NAMALWA (cell line): ENCODE measurements around the gene WDR44.
A peak's percentile ranks its signal among the peaks of the same experiment; 100 is the strongest.
"Not testable (repeated sequence)": the region's sequence is repeated elsewhere in the genome, so short reads cannot be mapped to it uniquely, and the experiment has no call there.

Experiments
- DNase-seq: peaks from one replicate; pipeline ENCODE4 v3.0.0-alpha.2; 2015; ENCODE audit warnings: low spot score

Gene WDR44, protein sequence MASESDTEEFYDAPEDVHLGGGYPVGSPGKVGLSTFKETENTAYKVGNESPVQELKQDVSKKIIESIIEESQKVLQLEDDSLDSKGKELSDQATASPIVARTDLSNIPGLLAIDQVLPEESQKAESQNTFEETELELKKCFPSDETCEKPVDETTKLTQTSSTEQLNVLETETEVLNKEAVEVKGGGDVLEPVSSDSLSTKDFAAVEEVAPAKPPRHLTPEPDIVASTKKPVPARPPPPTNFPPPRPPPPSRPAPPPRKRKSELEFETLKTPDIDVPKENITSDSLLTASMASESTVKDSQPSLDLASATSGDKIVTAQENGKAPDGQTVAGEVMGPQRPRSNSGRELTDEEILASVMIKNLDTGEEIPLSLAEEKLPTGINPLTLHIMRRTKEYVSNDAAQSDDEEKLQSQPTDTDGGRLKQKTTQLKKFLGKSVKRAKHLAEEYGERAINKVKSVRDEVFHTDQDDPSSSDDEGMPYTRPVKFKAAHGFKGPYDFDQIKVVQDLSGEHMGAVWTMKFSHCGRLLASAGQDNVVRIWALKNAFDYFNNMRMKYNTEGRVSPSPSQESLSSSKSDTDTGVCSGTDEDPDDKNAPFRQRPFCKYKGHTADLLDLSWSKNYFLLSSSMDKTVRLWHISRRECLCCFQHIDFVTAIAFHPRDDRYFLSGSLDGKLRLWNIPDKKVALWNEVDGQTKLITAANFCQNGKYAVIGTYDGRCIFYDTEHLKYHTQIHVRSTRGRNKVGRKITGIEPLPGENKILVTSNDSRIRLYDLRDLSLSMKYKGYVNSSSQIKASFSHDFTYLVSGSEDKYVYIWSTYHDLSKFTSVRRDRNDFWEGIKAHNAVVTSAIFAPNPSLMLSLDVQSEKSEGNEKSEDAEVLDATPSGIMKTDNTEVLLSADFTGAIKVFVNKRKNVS

DNA sequence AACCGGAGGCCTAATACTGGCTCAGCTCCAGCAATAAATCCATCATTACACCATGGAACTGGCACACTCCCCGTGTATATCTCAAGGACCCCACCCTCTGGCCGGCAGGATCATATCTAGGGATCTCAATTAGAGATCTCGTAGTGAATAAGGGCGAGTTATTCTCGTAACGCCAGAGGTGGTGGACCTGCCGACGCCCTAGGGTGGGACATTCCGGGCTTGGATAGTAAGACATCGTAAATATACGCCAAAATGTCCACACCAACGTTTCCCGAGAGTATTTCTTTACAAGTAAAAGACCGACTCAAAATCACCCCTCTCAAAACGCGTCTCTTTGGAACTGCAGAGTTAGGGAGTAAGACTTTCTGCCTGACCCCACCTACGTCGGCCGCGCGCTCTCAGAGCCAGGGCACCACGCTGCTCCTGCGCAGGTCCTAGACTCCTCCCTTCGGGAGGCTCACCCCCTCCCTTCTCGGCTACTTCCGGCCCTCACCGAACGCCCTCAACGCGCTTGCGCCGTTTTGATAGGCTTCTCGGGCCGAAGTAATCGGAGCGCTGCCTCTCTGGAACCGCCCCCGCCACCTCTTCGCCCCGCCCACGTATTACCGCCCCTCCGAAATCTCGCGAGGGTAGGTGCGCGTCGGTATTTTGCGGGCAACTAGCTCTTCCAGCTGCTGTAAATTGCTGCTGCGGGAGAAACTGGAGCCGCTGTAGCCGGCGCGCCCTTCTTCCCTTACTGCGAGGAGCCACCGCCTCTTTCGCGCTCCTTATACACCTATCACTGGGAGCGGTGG is at the start of gene WDR44:
Gene WDR44, plus strand, starts transcription at position 643 of the 794 bp plus-strand sequence. CDS start 398 bp downstream, outside the sequence.
- peak; percentile 95 for DNase-seq

DNA sequence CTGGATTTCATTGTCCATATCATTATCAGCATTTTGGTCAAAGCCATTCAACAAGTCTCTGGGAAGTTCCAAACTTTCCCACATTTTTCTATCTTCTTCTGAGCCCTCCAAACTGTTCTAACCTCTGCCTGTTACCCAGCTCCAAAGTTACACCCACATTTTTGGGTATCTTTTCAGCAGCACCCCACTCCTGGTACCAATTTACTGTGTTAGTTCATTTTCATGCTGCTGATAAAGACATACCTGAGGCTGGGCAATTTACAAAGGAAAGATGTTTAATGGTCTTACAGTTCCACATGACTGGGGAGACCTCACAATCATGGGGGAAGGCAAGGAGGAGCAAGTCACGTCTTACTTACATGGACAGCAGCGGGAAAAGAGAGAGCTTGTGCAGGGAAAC is 40.1 kb upstream of the WDR44 start:
- DNase-seq, result not testable (repeated sequence)

DNA sequence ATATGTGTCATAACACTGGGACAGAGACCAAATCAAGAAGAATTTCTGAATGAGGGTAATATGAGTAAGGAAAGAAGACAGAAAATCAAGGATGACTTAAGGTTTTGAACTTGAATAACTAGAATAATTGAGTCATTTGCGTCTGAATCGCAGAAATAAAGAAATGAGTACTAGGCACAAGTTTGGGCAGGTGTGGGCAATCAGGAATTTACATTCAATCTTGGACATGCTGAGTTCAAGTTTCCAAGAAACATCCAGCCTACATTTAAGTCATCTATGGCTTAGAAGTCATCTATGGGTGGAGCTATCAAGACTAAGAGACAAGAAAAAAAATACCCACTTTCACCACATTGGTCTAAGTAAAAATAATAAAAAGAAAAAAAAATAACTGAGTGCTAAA is 30.4 kb upstream of the WDR44 start:
- no peak for DNase-seq

DNA sequence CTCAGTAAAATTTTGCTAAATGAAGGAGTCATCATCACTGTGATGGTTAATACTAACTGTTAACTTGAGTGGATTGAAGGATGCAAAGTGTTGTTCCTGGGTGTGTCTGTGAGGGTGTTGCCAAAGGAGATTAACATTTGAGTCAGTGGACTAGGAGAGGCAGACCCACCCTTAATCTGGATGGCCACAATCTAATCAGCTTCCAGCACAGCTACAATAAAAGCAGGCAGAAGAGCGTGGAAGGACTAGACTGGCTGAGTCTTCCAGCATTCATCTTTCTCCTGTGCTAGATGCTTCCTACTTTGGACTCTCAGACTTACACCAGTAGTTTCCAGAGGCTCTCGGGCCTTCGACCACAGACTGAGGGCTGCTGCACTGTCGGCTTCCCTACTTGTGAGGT is 21.3 kb upstream of the WDR44 start:
- DNase-seq, result no peak

DNA sequence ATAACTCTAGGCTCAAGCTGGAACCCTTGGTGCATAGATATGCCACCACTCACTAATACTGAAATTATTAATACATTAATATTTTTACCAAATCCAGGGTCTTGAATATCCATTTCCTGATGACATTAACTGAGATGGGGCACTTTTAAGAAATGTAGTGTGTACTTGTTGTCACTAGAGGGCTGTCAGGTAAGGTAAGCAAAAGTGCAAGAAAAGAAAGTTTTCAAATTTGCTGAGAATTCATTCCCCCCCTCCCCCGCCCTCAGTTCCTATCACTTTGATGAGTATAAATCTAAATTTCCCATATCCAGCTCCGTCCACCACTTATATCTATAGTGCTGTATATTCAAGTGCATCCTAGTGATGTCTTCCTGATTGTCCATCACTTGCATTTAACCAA is 20.5 kb upstream of the WDR44 start:
- DNase-seq, result peak; percentile 30

DNA sequence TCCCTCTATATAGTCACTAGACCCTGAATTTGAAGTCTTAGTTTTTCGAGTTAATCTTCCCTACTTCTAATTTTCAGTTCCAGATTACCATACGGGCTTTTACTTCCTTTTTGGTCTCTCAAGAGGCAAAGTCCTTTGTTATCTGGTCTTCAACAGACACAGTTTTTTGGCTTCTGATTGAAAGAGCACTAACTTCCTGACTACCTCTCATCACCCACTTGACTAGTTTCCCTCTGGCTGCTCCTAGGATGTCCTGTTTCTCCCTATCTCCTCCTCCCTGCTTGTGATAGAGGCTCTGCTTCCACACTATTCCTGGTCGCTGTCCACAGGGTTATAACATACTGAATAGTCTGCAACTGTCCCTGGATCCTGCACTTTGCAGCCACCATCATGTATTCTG is 16.7 kb upstream of the WDR44 start:
- no peak for DNase-seq

DNA sequence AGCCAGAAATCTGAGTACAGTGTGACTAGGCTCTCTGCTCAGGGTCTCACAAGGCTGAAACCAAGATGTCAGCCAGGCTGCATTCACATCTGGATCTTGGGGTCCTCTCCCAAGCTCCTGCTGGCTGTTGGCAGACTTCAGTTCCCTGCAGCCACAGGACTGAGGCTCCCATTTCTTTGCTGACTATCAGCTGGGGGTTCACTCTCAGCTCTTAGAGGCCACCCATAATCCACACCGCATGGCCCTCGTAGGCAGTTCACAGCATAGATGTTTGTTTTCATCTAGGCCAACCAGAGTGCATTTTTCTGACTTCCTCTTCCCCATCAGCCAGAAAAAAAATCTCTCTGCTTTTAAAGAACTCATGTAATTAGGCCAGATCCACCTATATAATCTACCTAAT is 8.2 kb upstream of the WDR44 start:
- no peak for DNase-seq

DNA sequence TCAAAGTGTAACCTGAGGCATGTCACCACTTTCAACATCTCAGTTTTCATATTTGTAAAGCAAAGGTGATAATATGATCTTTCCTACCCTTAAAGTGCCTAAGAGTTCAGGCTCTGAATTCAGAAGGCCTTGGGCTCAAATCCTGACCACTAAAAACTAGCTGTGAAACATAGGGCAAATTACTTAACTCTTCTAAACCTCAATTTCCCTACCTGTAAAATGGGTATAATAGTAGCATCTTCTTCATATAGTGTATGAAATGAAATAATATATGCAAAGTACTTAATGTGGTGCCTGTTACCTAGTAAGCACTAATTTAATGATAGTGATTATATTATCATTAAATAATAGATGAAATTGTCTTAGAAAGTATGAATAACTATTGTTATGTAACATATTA is 7.0 kb upstream of the WDR44 start:
- no peak for DNase-seq

DNA sequence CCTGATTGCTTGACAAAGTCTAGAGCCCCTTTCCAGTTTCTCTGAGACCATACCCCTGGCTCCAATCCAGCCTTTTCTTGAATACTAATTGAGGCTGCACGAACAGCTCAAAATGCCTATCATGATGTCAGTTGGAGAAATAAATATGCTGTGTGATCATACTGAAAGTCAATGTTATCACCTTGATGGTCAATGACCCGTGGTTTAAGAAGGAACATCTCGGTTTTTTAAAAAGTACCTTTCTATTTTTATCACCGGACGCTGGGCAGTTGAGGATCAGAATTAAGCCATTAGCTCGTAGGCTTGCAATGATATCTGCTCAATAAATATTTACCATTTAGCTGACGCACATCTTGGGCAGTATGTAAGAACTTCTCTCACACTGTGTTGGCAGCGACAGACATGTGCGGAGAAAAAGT is 852 bp upstream of the WDR44 start:
- DNase-seq, result no peak

DNA sequence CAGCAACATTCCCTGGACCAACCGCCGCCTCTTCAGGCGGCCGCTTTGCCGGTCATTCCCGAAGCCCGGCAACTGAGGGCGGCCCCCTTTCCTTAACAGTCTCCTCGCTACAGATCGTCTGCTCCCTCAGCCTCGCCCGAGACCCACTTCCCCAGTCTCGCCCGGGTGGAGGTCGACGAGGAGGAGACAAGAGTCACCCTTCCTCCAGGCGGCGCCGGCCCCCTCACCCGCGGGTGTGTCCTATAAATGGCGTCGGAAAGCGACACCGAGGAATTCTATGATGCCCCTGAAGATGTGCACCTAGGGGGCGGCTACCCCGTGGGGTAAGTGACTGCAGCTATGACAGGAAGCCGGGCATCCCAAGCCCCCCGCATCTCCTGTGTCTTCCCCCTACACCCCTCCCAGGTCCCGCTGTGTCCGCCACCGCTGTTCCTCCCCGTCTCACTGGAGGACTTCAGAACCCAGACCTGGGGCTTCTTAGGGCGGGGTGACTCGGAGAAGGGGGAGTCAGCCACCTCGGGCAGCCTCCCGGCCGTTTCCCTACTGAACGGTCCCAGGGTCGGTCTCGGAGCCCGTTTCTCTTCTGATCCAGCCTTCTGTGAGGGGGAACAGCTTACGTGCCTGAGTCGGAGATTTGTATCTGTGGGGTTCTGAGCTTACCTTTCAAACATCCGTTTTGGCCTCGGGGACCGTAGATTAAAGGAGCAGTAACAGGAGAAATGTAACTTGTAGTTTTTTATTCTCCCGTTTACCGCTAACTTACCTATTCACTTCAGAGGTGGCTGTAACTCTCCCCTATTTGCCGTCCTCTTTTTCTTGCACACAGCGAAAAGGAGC is 570 bp downstream of the WDR44 start:
- DNase-seq, result peak; percentile 75

DNA sequence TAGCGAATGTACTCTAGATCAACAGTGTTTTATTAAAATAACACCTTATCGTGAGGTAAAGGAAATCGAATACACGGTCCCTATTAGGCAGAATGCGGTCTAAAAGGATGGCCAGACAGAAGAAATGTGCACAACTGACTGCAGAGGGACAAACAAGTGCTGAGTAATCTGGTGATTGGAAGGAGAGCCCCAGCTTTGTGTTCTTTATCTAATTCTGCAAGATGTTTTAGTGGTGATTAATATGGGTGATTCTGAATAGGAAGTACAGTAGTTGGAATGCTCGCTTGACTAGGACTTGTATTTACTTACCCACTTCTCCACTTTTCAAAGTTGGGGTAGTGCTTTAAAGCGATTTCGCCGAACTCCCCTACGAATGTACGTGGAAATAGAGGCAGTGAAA is 1.2 kb downstream of the WDR44 start:
- DNase-seq, result peak; percentile 34

DNA sequence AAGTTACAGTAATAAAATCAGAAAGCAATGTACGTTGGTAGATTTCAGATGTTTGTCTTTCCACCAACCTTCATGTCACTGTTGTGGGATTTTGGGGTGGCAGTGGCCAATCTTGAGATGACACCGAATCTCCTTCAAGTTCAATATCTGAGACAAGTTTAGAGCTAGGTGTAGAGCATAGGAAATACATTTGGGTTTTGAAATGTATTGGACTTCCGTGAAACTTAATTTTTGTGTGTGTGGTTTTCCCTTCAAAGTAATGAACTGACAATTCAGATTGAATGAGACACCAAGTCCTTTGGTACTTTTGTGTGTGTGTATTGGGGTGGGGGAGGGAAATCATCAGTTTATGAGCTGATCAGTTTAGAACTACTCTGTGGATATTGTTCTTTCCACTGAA is 1.8 kb downstream of the WDR44 start:
- peak; percentile 8 for DNase-seq

DNA sequence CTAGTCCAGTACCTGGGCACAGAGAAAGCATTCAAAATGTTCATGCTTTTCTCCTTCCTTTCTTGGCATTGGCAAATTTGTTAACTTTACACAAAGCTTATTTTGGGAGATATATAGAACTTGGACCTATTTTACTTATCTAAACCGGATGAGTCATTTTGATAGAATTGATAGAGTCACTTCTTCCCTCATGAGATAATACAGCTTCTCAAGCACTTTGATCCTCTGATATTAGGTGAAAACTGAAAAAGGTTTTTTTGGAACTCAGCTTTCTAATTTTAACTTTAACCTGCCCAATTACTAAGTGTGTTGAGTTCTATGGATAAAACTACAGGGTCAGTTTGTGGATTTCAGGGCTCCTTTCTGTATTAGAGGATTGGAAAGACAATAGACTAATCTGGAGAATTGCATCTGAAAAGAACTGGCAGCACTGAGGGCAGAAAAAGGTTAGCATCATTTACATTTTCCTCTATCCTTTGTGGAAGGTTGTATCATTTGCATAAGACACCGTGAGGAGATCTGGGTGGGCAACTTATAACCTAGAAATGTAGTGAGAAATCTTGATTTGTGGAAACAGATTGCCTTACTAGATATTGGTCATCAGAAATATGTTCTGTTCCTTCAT is 2.4 kb downstream of the WDR44 start:
- DNase-seq, result no peak

DNA sequence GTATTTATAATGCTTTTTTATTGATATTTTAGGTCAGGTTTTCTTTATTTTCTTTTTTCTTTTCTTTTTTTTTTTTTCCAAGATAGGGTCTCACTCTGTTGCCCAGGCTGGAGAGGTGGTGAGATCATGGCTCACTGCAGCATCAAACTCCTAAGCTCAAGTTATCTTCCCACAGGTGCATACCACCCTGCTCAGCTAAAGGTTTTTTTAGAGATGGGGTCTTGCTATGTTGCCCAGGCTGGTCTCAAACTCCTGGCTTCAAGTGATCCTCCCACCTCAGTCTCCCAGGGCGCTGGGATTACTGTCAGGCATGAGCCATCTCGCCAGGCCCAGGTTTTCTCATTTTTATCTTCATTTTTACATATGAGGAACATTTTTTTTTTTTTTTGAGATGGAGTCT is 3.3 kb downstream of the WDR44 start:
- no peak for DNase-seq

DNA sequence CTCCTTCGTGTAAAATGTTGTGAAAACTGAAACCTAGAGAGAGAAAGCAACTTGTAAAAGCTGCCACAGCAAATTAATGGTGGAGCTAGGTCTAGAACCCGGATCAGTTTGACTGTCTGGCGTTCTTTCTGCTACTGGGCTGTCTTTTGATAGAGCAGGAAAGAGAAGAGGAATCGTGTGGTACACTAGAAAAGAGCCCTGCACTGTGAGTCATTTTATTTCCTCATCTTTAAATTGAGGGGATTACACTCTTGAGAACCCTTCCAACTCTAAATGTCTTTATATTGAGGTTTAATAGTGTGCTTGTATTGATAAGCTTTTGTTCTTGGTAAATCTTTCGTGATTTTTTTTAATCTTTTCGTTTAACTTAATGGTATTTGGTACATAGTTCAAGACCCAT is 4.3 kb downstream of the WDR44 start:
- DNase-seq, result no peak

DNA sequence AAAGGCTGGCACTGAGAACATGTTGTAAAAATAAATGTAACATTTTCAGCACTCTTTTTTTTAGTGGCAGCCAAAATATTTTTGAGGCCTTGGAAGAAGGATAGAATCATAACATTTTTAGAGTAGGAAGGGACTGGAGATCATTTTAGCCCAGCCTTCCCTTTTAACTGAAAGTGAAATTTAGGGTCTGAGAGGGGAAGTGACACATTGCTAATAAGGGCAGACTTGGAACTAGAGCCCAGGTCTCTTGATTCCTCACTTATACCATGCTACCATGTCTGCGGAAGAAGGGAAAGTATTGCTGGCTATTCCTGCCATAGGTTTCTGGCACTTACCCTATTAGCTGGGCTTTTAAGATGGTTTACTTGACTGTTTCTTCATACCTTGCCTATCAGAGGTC is 4.8 kb downstream of the WDR44 start:
- DNase-seq, result peak; percentile 25

DNA sequence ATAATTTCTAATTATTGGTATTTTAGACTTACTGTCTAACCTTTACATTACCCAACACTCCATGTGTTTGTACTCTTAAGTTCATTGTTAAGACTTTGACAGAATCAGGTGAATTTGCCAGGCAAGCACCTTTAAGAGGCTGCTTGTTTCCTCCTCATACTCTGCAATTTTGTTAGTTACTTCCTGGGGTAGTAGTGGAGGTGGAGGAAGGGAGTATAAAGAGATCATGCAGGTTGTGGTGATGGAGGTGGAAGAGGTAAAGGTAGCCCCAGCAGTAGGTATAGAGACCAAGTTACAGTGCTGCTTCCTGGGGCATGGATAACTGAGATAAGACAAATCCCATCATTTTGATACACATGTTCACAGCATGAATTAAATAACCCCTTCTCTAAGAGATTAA is 6.7 kb downstream of the WDR44 start:
- DNase-seq, result no peak

DNA sequence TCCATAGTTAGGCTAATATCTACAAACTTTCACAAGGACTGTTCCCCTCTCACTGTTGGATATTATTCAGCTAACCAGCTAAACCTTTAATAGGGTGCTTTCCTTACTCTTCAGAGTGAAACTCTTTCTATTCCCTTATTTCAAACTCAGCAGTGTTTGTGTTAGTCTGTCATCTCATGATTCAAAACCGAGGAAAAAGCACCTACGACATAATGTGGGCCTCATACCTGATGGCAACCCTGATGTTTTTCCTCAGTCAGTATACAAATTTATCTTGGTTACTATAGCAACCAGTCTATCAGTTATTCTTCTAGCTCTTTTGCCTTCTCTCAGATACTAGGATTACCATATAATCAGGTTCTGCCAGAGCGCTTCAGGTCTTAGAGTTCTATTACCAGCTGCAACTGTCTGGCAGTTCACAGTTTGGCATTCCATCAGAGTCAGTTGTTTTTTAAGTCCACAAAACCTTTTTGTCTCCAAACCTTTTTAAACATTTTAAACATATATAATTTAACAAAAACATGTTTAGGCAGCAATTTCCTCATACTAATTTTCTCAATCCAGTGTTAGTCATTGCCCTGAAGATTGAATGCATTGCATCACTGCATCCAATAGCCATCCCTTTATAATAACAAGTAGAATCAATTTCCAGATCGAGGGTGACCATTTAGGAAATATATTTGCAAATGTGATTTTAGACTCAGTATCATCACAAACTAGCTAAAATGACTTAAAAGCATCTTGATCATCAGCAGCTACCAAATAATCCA is 7.4 kb downstream of the WDR44 start:
- DNase-seq, result peak; percentile 3

DNA sequence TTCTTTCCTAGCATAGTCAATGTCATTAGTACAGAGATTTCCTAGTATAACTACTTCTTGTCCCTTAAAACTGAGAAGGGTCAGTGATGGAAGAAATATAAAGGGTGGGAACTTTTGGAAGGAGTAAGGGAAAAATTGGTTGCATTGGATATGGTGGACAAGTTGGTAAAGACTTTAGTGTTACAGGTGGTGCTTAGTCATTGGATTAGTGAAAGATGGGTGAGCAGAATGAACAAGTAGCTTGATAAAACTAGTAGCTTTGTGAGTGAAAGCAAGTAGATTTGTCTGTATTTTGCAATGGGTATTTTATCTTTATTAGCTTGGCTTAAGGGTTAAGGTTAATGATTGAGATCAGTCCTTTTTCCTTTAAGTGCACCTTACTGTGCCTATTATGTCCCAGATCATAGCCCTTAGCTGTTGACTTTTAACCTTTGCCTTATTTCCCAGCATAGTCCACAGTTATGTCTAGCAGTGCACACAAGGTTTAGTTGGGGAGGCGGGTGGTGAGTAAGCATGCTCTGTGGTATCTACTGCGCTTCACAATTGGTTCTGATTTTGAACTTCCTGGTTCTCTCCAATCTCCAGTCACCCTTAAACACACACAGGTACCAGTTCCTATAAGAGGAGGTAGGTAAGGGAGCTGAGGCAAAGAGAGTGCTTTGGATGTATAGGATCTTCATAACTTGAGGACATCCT is 9.5 kb downstream of the WDR44 start:
- DNase-seq, result no peak
